ENCODE measurements around the gene FARS2.

FARS2 gene

DNA sequence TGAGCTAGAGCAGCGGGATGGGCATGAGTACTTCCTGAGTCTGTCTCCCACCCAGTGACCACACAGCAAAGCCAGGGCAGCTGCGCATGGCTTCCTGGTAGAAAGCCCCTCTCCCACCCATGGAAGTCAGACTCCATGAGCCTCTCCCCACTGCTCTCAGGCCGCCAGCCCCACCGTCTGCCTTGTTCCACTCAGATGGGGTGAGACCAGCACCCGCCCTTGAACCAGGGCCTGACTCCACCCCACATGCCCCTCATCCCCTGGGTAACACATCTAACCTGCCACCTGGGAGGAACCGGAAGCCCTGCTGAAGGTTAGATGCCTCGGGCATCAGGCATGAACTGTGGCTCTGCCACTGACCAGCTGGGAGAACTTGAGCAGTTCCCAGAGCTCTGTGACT, 517.6 kb downstream of the FARS2 start:
- Mint-ChIP-seq H3K27me3 (ENCODE audit: low read depth) (no peaks in the 10 kb centered on the region), H3K4me1 (peaks cover 32% of the 10 kb centered on the region), H3K27ac (no peak overlapping the region), H3K36me3 (ENCODE audit: low read depth) (peaks cover 10% of the 10 kb centered on the region), H3K4me3 (no peak overlapping the region), H3K9me3 (no peaks in the 10 kb centered on the region)
- TF ChIP-seq, protein P1, sequence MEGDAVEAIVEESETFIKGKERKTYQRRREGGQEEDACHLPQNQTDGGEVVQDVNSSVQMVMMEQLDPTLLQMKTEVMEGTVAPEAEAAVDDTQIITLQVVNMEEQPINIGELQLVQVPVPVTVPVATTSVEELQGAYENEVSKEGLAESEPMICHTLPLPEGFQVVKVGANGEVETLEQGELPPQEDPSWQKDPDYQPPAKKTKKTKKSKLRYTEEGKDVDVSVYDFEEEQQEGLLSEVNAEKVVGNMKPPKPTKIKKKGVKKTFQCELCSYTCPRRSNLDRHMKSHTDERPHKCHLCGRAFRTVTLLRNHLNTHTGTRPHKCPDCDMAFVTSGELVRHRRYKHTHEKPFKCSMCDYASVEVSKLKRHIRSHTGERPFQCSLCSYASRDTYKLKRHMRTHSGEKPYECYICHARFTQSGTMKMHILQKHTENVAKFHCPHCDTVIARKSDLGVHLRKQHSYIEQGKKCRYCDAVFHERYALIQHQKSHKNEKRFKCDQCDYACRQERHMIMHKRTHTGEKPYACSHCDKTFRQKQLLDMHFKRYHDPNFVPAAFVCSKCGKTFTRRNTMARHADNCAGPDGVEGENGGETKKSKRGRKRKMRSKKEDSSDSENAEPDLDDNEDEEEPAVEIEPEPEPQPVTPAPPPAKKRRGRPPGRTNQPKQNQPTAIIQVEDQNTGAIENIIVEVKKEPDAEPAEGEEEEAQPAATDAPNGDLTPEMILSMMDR (IDR thresholded peaks at IDR 0.05; ENCODE audit: unreplicated experiment in 3 of 3), result no peak

DNA sequence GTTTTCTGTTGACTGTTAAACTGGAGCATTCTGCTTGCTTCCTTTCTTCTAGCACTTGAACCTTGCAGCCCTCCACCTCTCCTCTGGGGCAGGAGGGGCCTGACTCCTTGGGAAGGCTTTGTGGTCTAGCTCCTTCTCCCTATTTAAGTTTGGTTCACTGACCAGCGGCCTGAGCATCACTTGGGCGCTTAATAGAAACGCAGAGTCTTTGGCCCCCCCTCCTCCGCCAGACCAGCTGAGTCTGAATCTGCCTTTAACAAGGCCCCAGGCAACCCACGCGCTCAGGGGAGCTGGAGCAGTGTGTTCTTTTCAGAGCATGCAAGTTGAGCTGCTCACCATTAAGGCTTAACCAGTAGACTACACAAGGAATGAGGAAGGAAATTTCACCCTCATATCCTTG, 519.7 kb downstream of the FARS2 start:
- H3K36me3 Mint-ChIP-seq (ENCODE audit: low read depth), result peaks cover 4% of the 10 kb centered on the region
- TF ChIP-seq, protein P1 (IDR thresholded peaks at IDR 0.05; ENCODE audit: unreplicated experiment in 3 of 3), result no peak
- H3K27me3 Mint-ChIP-seq (ENCODE audit: low read depth), result peaks cover 6% of the 10 kb centered on the region
- H3K9me3 Mint-ChIP-seq, result no peaks in the 10 kb centered on the region
- no peak overlapping the region for H3K27ac Mint-ChIP-seq
- peaks cover 32% of the 10 kb centered on the region for H3K4me1 Mint-ChIP-seq
- no peak overlapping the region for H3K4me3 Mint-ChIP-seq

DNA sequence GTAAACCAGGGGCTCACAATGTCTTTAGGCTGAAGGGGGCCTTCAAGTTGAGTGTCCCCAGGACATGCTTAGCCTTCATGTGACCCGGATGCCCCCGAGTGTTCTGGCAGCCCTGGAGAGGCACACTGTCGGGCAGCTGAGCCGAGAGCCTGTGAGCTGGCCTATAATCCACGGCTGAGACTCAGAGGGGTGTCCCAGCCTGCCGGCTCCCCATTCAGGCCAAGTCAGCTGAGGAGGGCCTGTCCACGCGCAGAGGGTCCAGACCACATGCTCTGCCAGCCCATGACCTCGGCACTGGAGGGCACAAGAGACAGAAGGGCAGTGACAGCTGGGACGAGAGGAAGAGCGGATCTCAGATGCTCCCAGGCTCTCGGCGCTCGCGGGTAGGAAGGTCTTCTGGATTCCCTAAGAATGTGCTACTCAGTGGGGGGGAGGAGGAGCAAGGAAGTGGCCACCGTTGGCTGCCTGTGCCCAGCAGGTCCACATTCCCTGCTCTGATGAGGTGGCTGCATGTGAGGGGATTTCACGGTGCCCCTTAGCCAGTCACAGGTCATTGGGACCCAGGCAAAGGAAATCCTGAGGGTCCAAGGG, 520.7 kb downstream of the FARS2 start:
- H3K4me3 Mint-ChIP-seq, result no peak overlapping the region
- peaks cover 24% of the 10 kb centered on the region for H3K4me1 Mint-ChIP-seq
- peaks cover 4% of the 10 kb centered on the region for H3K36me3 Mint-ChIP-seq (ENCODE audit: low read depth)
- H3K27ac Mint-ChIP-seq, result no peak overlapping the region
- no peaks in the 10 kb centered on the region for H3K9me3 Mint-ChIP-seq
- peaks cover 6% of the 10 kb centered on the region for H3K27me3 Mint-ChIP-seq (ENCODE audit: low read depth)
- TF ChIP-seq, protein P1 (IDR thresholded peaks at IDR 0.05; ENCODE audit: unreplicated experiment in 3 of 3), result no peak

DNA sequence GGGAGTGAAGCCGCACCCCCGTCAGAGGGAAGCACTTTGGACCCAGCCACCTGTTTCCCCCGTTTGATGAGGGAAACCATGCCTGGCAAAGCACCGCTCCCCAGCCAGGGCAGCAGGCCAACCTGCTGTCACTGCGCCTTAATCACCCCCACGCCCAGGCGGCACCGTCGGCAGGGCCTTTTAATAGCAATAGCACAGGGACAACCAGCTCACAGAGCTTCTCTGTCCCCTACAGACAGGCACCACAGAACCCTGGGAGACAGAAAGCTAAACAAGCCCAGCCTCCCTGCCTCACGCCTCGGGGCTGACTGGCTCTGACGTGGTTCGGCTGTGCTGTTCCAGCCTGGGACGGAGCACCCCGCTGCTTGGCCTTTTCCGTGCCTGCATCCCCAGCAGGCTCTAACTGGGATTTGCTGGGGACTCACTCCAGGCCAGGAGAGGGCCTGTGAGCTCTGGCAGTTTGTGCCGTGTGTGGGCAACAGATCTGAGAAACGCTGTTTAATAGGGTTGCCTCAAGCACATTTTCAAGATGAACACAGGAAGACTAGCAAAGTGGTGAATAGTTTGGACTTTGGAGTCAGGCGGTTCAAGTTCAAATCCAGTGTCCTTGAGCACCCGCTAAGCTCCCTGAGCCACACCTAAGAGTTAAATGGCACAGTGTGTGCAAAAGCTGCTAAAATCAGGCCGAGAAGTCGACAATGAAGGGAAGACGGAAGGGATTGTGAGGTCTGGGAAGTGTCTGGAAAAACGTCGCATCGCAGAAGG, 521.7 kb downstream of the FARS2 start:
- peaks cover 15% of the 10 kb centered on the region for H3K4me1 Mint-ChIP-seq
- H3K4me3 Mint-ChIP-seq, result no peak overlapping the region
- H3K9me3 Mint-ChIP-seq, result no peaks in the 10 kb centered on the region
- TF ChIP-seq, protein P1 (IDR thresholded peaks at IDR 0.05; ENCODE audit: unreplicated experiment in 3 of 3), result no peak
- H3K27ac Mint-ChIP-seq, result no peak overlapping the region
- peaks cover 4% of the 10 kb centered on the region for H3K36me3 Mint-ChIP-seq (ENCODE audit: low read depth)
- H3K27me3 Mint-ChIP-seq (ENCODE audit: low read depth), result peaks cover 6% of the 10 kb centered on the region

DNA sequence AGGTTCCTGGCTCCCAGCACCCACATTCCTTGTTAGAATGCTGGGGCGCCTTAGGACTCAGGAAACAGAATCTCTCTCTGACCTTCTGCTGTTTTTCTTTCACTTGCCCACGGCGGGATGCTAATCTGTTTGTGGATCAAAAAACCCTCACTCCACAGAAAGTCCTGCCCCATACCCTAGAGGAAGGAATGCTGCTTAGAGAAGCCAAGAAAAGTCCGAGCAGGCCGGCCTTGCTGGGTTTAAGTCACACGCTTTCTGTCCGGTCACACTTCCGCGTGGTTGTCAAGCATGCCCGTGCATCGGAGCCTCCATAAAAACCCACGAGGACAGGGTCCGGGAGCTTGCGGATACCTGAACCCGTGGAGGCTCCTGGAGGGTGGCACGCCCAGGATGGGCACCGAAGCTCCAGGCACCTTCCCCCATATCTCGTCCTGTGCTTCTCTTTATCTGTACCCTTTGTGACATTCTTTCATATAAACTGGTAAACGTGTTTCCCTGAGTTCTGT, 522.3 kb downstream of the FARS2 start:
- Mint-ChIP-seq H3K27me3 (ENCODE audit: low read depth) (peaks cover 6% of the 10 kb centered on the region), H3K9me3 (no peaks in the 10 kb centered on the region), H3K4me3 (no peak overlapping the region), H3K36me3 (ENCODE audit: low read depth) (no peaks in the 10 kb centered on the region), H3K4me1 (peaks cover 11% of the 10 kb centered on the region), H3K27ac (no peak overlapping the region)
- TF ChIP-seq, protein P1 (IDR thresholded peaks at IDR 0.05; ENCODE audit: unreplicated experiment in 3 of 3), result no peak
